Muscle layer of duodenum (tissue), 2 donors: ENCODE measurements around the gene ZNG1B.
"Not testable (repeated sequence)": the region's sequence is repeated elsewhere in the genome, so short reads cannot be mapped to it uniquely, and the experiment has no call there.

Source experiments
- H3K27ac ChIP-seq: one replicate; pipeline ENCODE4 v1.7.0; 2013; ENCODE audit warnings: mild to moderate bottlenecking, low read length
- H3K27me3 ChIP-seq: one replicate; pipeline ENCODE4 v1.7.0; 2013; ENCODE audit warnings: low read depth, mild to moderate bottlenecking, control low read depth, low read length
- H3K36me3 ChIP-seq, 2 donors: one replicate each; pipeline ENCODE4 v1.7.0; 2013; ENCODE audit warnings: low read length in 2 of 2, control low read depth in 1 of 2, mild to moderate bottlenecking in 1 of 2; ENCODE audit not compliant: insufficient read depth in 2 of 2, control insufficient read depth in 1 of 2
- H3K4me1 ChIP-seq, 2 donors: one replicate each; pipeline ENCODE4 v1.7.0; 2013; ENCODE audit warnings: low read length in 2 of 2, mild to moderate bottlenecking in 2 of 2, control low read depth in 1 of 2, moderate library complexity in 1 of 2; ENCODE audit not compliant: insufficient read depth in 2 of 2, control insufficient read depth in 1 of 2
- H3K4me3 ChIP-seq, 2 donors: one replicate each; pipeline ENCODE4 v1.7.0; 2013; ENCODE audit warnings: low read length in 2 of 2, low read depth in 1 of 2, mild to moderate bottlenecking in 1 of 2
- H3K9me3 ChIP-seq, 2 donors: one replicate each; pipeline ENCODE4 v1.7.0; 2013; ENCODE audit warnings: low read length in 2 of 2, control low read depth in 1 of 2, mild to moderate bottlenecking in 1 of 2; ENCODE audit not compliant: control insufficient read depth in 1 of 2
- donor health status: healthy.

ZNG1B gene

DNA sequence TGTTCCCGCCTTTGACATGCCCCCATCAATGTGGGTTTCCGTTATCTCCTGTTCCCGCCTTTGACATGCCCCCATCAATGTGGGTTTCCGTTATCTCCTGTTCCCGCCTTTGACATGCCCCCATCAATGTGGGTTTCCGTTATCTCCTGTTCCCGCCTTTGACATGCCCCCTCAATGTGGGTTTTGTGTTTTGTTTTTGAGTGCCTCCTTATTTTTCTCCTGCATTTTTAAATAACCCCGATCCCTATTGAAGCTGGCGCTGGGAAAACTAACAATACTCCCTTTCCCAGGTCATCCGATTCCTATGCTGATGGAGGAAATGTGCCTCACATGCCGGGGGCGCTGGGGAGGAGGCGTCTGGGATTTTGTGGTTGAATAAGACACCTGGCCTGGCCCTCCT is 59.0 kb downstream of the ZNG1B start:
- H3K9me3 ChIP-seq, H3K4me1 ChIP-seq, H3K27ac ChIP-seq, H3K4me3 ChIP-seq, H3K36me3 ChIP-seq, H3K27me3 ChIP-seq: not testable (repeated sequence)

GRCh38 chr2:113498365-113498764 is 60.9 kb downstream of the ZNG1B start, which contains the start of gene FOXD4L1:
Gene FOXD4L1 (plus strand): TSS chr2:113498665. CDS start chr2:113499257, 592 bp downstream.
- not testable (repeated sequence) for H3K9me3 ChIP-seq, H3K36me3 ChIP-seq, H3K4me3 ChIP-seq, H3K27ac ChIP-seq
- peaks cover 0 to 12% of the 10 kb centered on the region in 2 donors for H3K4me1 ChIP-seq
- peaks cover 11% of the 10 kb centered on the region for H3K27me3 ChIP-seq

- not testable (repeated sequence) for H3K27ac ChIP-seq, H3K4me3 ChIP-seq
- peaks cover 15% of the 10 kb centered on the region for H3K27me3 ChIP-seq
These were observed 61.8 kb downstream of the ZNG1B start for GRCh38 chr2:113499019-113499885.

DNA sequence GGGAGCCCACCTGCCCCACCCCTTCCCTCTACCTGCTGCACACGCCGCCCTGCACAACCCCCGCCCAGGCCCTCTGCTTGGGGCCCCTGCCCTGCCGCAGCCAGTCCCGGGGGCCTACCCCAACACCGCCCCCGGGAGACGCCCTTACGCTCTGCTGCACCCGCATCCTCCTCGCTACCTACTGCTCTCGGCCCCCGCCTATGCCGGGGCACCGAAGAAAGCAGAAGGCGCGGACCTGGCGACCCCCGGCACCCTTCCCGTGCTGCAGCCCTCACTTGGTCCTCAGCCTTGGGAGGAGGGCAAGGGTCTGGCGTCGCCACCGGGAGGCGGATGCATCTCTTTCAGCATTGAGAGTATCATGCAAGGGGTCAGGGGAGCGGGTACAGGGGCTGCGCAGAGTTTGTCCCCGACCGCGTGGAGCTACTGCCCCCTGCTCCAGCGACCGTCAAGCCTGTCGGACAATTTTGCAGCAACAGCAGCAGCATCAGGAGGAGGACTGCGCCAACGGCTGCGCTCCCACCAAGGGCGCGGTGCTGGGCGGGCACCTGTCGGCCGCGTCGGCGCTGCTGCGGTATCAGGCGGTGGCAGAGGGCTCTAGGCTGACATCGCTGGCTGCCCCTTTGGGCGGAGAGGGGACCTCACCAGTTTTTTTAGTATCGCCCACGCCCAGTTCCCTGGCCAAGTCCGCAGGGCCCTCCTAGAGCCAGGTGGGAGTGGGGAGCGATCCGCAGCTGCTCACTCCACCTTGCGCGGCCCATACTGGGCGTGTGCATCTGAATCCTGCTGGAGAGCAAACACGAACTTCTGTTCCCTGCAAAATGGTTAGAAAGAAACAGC is 62.6 kb downstream of the ZNG1B start:
- H3K27ac ChIP-seq, H3K4me3 ChIP-seq, H3K36me3 ChIP-seq, H3K9me3 ChIP-seq: not testable (repeated sequence)
- Histone ChIP-seq H3K4me1 (peaks cover 0 to 19% of the 10 kb centered on the region in 2 donors), H3K27me3 (peaks cover 16% of the 10 kb centered on the region)

More at GRCh38 chr2:113499019-113499885, 61.8 kb downstream of the ZNG1B start:
- H3K4me1 ChIP-seq: peaks cover 0 to 19% of the 10 kb centered on the region in 2 donors
- H3K9me3 ChIP-seq, H3K36me3 ChIP-seq: not testable (repeated sequence)

DNA sequence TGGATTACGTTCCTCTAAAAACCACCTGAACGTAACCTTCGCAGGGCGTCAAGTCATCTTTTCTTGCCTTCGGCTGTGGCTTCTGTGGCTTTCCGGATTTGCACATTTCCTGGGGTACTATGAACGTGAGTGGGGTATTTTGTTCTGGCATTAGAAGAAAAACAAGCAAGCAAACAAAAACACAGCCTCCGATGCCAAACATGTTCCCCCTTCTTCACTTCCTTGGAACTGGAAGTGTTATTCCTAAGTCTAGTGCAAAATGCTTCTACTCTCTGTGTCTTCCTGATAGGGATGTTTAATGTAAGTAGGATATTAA is 63.2 kb downstream of the ZNG1B start:
- H3K4me3 ChIP-seq, H3K27ac ChIP-seq, H3K36me3 ChIP-seq, H3K9me3 ChIP-seq: not testable (repeated sequence)
- Histone ChIP-seq H3K4me1 (peaks cover 0 to 19% of the 10 kb centered on the region in 2 donors), H3K27me3 (peaks cover 16% of the 10 kb centered on the region)

GRCh38 chr2:113502216-113503093 is 65.0 kb downstream of the ZNG1B start:
- Histone ChIP-seq H3K4me1 (peaks cover 0 to 19% of the 10 kb centered on the region in 2 donors), H3K27me3 (peaks cover 16% of the 10 kb centered on the region), H3K4me3 (peak overlapping the region in 1 of 2 donors; percentile 68)
- not testable (repeated sequence) for H3K9me3 ChIP-seq, H3K36me3 ChIP-seq, H3K27ac ChIP-seq

- Histone ChIP-seq H3K4me3 (peak overlapping the region in 1 of 2 donors; percentile 68), H3K4me1 (peaks cover 0 to 19% of the 10 kb centered on the region in 2 donors), H3K27me3 (peaks cover 16% of the 10 kb centered on the region)
- H3K27ac ChIP-seq, H3K36me3 ChIP-seq, H3K9me3 ChIP-seq: not testable (repeated sequence)
These were observed 65.9 kb downstream of the ZNG1B start for GRCh38 chr2:113503094-113504042.

DNA sequence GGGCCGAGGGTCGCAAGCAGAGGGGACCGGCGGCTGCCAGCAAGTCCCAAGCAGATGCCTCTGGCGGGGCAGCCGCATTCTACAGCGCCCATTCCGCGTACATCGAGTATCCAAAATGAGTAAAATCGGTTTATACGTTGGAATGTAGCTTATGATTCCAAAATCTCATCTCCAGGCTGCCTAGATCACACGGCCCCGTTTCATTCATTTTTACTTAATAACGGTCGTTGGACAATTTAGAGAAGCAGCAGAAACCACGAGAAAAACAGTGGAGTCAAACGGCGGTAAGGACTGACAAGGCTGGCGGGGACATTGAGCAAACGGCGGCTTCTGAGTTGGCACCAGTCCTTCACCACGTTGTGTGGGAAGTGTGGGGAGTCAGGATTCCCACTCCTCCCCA is 66.6 kb downstream of the ZNG1B start:
- Histone ChIP-seq H3K4me3 (peak overlapping the region in 1 of 2 donors; percentile 68), H3K27me3 (peaks cover 16% of the 10 kb centered on the region), H3K4me1 (peaks cover 0 to 19% of the 10 kb centered on the region in 2 donors)
- H3K27ac ChIP-seq, H3K9me3 ChIP-seq, H3K36me3 ChIP-seq: not testable (repeated sequence)

GRCh38 chr2:113507394-113508140 is 70.1 kb downstream of the ZNG1B start:
- H3K27ac ChIP-seq, H3K9me3 ChIP-seq, H3K4me3 ChIP-seq, H3K27me3 ChIP-seq, H3K36me3 ChIP-seq: not testable (repeated sequence)
- H3K4me1 ChIP-seq: peaks cover 0 to 14% of the 10 kb centered on the region in 2 donors

GRCh38 chr2:113508187-113508586 is 70.7 kb downstream of the ZNG1B start:
- not testable (repeated sequence) for H3K9me3 ChIP-seq, H3K36me3 ChIP-seq, H3K4me1 ChIP-seq, H3K27me3 ChIP-seq, H3K4me3 ChIP-seq, H3K27ac ChIP-seq
